ENCODE measurements around the gene NPBWR2.

DNA sequence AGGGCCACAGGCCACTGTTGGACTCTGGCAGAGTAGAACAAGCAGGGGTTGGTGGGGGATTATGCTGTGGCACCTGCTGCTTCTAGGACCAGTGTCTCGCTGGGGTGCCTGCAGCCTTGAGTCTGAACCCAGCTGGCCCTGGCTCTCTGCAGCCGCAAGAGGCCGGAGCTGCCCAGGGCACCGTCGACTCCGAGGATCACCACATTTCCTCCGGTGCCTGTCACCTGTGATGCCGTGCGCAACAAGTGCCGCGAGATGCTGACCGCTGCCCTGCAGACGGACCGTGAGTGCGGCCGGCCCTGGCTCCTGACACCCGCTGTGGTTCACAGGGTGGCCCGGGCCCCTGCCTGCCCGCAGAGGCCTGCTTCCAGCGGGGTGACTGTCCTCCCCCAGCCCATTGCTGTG, 38.2 kb downstream of the NPBWR2 start:
- TF ChIP-seq, protein P1, sequence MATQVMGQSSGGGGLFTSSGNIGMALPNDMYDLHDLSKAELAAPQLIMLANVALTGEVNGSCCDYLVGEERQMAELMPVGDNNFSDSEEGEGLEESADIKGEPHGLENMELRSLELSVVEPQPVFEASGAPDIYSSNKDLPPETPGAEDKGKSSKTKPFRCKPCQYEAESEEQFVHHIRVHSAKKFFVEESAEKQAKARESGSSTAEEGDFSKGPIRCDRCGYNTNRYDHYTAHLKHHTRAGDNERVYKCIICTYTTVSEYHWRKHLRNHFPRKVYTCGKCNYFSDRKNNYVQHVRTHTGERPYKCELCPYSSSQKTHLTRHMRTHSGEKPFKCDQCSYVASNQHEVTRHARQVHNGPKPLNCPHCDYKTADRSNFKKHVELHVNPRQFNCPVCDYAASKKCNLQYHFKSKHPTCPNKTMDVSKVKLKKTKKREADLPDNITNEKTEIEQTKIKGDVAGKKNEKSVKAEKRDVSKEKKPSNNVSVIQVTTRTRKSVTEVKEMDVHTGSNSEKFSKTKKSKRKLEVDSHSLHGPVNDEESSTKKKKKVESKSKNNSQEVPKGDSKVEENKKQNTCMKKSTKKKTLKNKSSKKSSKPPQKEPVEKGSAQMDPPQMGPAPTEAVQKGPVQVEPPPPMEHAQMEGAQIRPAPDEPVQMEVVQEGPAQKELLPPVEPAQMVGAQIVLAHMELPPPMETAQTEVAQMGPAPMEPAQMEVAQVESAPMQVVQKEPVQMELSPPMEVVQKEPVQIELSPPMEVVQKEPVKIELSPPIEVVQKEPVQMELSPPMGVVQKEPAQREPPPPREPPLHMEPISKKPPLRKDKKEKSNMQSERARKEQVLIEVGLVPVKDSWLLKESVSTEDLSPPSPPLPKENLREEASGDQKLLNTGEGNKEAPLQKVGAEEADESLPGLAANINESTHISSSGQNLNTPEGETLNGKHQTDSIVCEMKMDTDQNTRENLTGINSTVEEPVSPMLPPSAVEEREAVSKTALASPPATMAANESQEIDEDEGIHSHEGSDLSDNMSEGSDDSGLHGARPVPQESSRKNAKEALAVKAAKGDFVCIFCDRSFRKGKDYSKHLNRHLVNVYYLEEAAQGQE (IDR thresholded peaks at IDR 0.05; ENCODE audit: insufficient read depth in 1 of 2, low read depth in 2 of 2, low read length in 2 of 2): no peak
- TF ChIP-seq POLR2AphosphoS5 (IDR thresholded peaks at IDR 0.05; ENCODE audit: low read depth, low read length): no peak
